Lung (tissue), 12 donors: ENCODE measurements around the gene PROM1. TPM values are rescaled to one million over a fixed set of nuclear protein-coding genes. Genes with fewer than 3 reads are reported as not detected.
A peak's percentile ranks its signal among the peaks of the same experiment; 100 is the strongest.

ENCODE experiments used
- ATAC-seq: fragments of 200-7000 bp; cut with Tn5 transposase; one replicate; pipeline ENCODE4 v1.9.1; 2020; ENCODE audit warnings: moderate number of reproducible peaks; ENCODE audit not compliant: insufficient read depth, low FRiP score
- DNase-seq, 3 donors: peaks; one replicate each; pipeline ENCODE4 v3.0.0-alpha.2; 2013 to 2017
- H3K27ac ChIP-seq, 2 donors: one replicate each; pipeline ENCODE4 v1.5.1; 2013; ENCODE audit warnings: mild to moderate bottlenecking in 2 of 2, moderate library complexity in 2 of 2, control low read depth in 1 of 2, inconsistent platforms in 1 of 2, low read depth in 1 of 2, low read length in 1 of 2
- H3K27me3 ChIP-seq, 3 donors: one replicate each; pipeline ENCODE4 v1.5.1; 2013; ENCODE audit warnings: low read length in 2 of 3; ENCODE audit not compliant: control insufficient read depth in 3 of 3, insufficient read depth in 3 of 3
- H3K36me3 ChIP-seq, 4 donors: one replicate each; pipeline ENCODE4 v1.5.1; 2013; ENCODE audit warnings: low read length in 4 of 4, mild to moderate bottlenecking in 1 of 4, moderate library complexity in 1 of 4; ENCODE audit not compliant: control insufficient read depth in 4 of 4, insufficient read depth in 4 of 4
- H3K4me1 ChIP-seq, 5 donors: one replicate each; pipeline ENCODE4 v1.5.1; 2013; ENCODE audit warnings: low read length in 5 of 5, mild to moderate bottlenecking in 2 of 5, moderate library complexity in 1 of 5; ENCODE audit not compliant: control insufficient read depth in 5 of 5, insufficient read depth in 5 of 5
- H3K4me3 ChIP-seq: one replicate; pipeline ENCODE4 v1.5.1; 2013; ENCODE audit warnings: mild to moderate bottlenecking, control low read depth, moderate library complexity
- H3K9ac ChIP-seq, 2 donors: one replicate each; pipeline ENCODE4 v1.5.1; 2013; ENCODE audit warnings: low read length in 2 of 2, control low read depth in 1 of 2; ENCODE audit not compliant: insufficient read depth in 1 of 2
- H3K9me3 ChIP-seq, 4 donors: one replicate each; pipeline ENCODE4 v1.5.1; 2013; ENCODE audit warnings: low read length in 3 of 4, mild to moderate bottlenecking in 1 of 4, moderate library complexity in 1 of 4; ENCODE audit not compliant: control insufficient read depth in 4 of 4, insufficient read depth in 3 of 4
- CTCF ChIP-seq: IDR thresholded peaks from 2 replicates; pipeline ENCODE4 v1.5.1; 2012; ENCODE audit warnings: mild to moderate bottlenecking; ENCODE audit errors: control extremely low read depth, extremely low read depth
- WGBS, 2 donors: extraction: QIAGEN DNeasy Blood & Tissue Kit; methylation state at CpG; one replicate each; pipeline ENCODE4 v1.1.7; 2013; 5-methylcytosine and 5-hydroxymethylcytosine counted together
- polyA plus RNA-seq, 2 donors: library from polyadenylated mRNA; stranded (reverse); fragments of 200-250 nt; gene quantifications; one replicate each; pipeline ENCODE4 v1.2.1, GENCODE V29; 2013
- total RNA-seq, 2 donors: library from RNA; depleted of rRNA in 1 of 2; stranded (reverse); fragments of >200 nt in 1 of 2; gene quantifications; one replicate each; pipeline ENCODE4 v1.2.1, GENCODE V29; 2014 to 2021
- donor health status: control.
- donor health status: control.
- donor health status: Bipolar disorder and iron deficiency.
- donor health status: healthy.
- donor health status: DM: yes; HTN: yes; CAD: no.

PROM1 gene
- total and polyA plus RNA-seq, 4 donors: 6.7 to 49.5 (median 27.6) TPM

- no peaks in the 10 kb centered on the region for H3K9me3 ChIP-seq
- H3K27me3 ChIP-seq: no peaks in the 10 kb centered on the region
- H3K36me3 ChIP-seq: no peaks in the 10 kb centered on the region
- H3K4me1 ChIP-seq: no peaks in the 10 kb centered on the region
- ATAC-seq (peak; percentile 87), DNase-seq (peak; percentile 49 to 81 (median 74))
- TF ChIP-seq CTCF: peak; percentile 77
- H3K4me3 ChIP-seq: no peak overlapping the region
- no peak overlapping the region for H3K9ac ChIP-seq
- WGBS, 2 donors: 0% methylated on average over 4 of the region's 4 CpGs
- no peak overlapping the region for H3K27ac ChIP-seq
Measured at GRCh38 chr4:16001484-16001858, 82.4 kb downstream of the PROM1 start.

DNA sequence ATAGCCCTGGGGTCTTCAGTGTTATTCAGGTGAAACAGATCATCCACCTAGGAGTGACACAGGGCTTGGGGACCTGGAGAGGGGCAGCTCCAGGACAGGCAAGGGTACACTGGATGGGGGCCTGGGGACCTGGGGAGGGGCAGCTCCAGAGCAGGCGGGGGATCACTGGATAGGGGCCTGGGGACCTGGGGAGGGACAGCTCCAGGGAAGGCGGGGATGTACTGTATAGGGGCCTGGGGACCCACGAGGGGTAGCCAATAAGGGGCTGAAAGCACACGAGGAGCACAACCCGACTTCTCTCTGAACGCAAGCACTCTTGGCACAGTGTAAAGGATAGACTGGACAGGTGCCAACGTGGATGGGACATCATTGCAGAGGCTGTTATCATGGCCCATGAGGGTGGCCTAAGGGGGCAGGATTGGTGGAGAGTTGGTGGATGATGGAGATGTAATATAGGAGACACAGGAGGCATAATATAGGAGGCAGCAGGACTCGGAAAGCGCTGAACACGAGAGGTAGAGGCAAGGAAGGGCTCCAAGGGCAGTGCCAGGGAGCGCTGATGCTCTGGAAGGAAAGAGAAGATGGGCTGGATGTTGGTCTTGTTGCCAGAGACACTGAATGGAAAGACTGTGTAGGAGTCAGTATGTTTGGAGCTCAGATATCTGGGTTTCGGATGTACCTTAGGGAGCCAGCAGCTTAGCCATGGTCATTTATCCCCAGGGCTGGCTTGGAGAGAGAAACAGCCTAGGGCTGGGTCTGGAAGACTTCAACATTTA lies 82.9 kb downstream of the PROM1 start:
- no peak for TF ChIP-seq CTCF
- no peak overlapping the region for H3K27ac ChIP-seq
- no peak overlapping the region for H3K4me3 ChIP-seq
- H3K36me3 ChIP-seq: no peaks in the 10 kb centered on the region
- no peaks in the 10 kb centered on the region for H3K4me1 ChIP-seq
- DNase-seq: peak in 2 of 3 donors; percentile 23 to 24
- no peaks in the 10 kb centered on the region for H3K27me3 ChIP-seq
- H3K9me3 ChIP-seq: no peaks in the 10 kb centered on the region
- ATAC-seq: no peak
- H3K9ac ChIP-seq: no peak overlapping the region
- 78 to 90% methylated on average over 12 of the region's 12 CpGs for WGBS, 2 donors

GRCh38 chr4:15996773-15997172 lies 87.0 kb downstream of the PROM1 start:
- TF ChIP-seq CTCF: no peak
- Histone ChIP-seq H3K27ac (no peak overlapping the region), H3K27me3 (no peaks in the 10 kb centered on the region), H3K9ac (no peak overlapping the region), H3K9me3 (peaks cover 0 to 2% (median 0%) of the 10 kb centered on the region in 4 donors), H3K36me3 (peaks cover 0 to 3% (median 0%) of the 10 kb centered on the region in 4 donors), H3K4me3 (no peak overlapping the region), H3K4me1 (no peaks in the 10 kb centered on the region)
- DNase-seq (no peak), ATAC-seq (no peak)
- 69 to 77% methylated on average over 4 of the region's 4 CpGs for WGBS, 2 donors
